SK-N-MC (cell line): ENCODE results near the gene GMDS.

Experiments
- EZH2 ChIP-seq: fragments of 200-600 bp; sonication (generic); IDR thresholded peaks from one replicate; pipeline ENCODE4 v1.6.1; 2017; ENCODE audit warnings: antibody characterized with exemption
- FOXP2 ChIP-seq: optimal IDR thresholded peaks from 2 replicates; pipeline ENCODE3; 2011; ENCODE audit warnings: mild to moderate bottlenecking, moderate library complexity; ENCODE audit not compliant: insufficient read depth; ENCODE audit errors: extremely low read length, control extremely low read depth
- POLR2AphosphoS5 ChIP-seq: IDR thresholded peaks from 2 replicates; pipeline ENCODE4 v1.6.1; 2012; ENCODE audit warnings: mild to moderate bottlenecking, low read depth, low read length, borderline replicate concordance

DNA sequence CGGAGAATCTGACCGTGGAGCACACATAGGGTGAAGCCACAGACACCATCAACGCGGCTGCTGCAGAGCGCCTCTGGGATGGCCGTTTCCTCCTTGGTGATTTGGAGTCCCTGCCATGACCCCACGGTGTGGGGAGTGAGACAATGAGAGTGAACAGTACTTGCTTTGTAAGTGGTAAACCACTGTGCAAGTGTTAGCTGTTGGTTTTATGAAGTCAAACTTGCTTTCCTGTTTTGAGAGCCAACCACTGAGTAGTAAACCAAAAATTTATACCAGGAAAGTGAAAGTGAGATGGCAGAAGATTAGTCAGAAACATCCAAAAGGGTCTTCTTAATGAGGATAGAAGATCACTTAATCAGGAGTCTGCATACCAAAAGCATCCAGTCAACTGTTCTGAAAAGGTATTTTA is 475.0 kb downstream of the GMDS start:
- TF ChIP-seq EZH2 (no peak), POLR2AphosphoS5 (no peak), FOXP2 (no peak)
